HG02623 (cell line): ENCODE measurements around the gene CCDC170.
"Not testable (repeated sequence)": the region's sequence is repeated elsewhere in the genome, so short reads cannot be mapped to it uniquely, and the experiment has no call there.

Experiments
- ATAC-seq: cut with Tn5 transposase; IDR thresholded peaks from one replicate; pipeline ENCODE4 v1.9.1; 2021; ENCODE audit warnings: moderate library complexity; ENCODE audit not compliant: unreplicated experiment

CCDC170 gene

DNA sequence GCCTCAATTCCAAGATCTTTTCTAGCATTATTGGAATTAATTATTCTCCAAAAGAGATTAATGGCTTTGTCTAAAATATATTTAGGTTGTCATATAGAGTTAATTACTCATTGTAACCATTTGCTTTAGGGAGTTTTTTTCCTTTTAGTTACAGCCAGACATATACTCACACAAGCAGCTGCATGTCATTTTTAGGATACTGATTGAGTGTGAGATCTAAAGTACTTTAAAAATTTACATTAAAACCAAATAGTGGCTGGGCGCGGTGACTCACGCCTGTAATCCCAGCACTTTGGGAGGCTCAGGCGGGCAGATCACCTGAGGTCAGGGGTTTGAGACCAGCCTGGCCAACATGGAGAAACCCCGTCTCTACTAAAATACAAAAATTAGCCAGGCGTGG is 51.1 kb downstream of the CCDC170 start:
- not testable (repeated sequence) for ATAC-seq

DNA sequence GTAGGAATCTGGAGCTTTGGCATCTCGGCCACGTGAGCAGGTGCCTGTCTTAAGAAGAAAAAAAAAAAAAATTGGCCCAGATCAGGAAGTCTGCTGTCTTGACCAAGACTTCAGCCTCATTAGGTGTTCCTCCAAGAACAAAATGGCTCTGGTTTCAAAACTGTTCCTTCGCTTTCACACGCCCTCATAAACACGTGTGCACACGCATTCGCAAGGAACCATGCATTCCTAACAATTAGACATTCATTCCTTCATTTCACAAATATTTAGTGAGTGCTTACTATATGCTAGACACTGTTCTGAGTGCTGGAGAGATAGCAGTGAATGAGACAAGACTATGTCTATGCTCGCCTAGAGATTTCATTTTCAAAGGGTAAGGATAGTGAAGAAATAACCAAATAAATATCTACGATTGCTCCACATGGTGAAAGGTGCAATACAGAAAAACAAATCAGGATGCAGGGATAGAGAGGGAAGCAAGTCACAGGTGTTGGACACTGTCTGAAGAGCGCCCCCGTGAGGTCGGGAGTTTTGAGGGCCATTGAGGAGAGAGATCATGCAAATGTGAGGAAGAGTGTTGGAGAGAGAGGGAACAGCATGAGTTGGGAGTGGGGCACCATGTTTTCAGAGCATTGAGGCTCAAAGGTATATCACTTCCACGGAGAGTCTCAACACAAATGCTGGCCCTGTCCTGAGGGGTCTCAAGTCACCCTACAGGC is 53.3 kb downstream of the CCDC170 start:
- no peak for ATAC-seq

DNA sequence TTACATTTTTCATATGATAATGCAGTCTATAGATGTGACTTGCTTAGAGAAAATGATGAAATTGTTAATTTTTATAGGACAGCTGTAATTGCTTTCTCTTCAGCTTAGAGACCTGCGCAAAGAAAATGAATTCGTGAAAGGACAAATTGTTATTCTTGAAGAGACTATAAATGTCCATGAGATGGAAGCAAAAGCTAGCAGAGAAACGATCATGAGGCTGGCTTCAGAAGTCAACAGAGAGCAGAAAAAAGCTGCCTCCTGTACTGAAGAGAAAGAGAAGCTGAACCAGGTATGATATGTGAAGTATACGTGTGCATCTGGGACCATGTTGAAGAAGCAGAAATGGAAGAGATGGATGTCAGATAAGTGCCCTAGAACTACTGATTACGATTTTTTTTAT is 54.4 kb downstream of the CCDC170 start:
- no peak for ATAC-seq

- ATAC-seq, result no peak
These were observed 56.0 kb downstream of the CCDC170 start for GRCh38 chr6:151549790-151550189.

DNA sequence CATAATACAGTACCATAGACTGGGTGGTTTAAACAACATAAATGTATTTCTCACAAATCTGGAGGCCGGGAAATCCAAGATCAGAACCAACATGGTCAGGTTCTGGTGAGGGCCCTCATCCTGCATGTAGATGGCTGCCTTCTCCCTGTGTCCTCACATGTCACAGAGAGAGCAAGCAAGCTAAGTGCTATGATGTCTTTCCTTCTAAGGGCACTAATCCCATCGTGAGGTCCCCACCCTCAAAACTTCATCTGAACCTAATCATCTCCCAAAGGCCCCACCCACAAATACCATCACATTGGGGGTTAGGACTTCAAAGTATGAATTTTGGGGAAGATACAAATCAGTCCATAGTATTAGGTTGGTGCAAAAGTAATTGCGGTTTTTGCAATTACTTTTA is 56.8 kb downstream of the CCDC170 start:
- no peak for ATAC-seq

DNA sequence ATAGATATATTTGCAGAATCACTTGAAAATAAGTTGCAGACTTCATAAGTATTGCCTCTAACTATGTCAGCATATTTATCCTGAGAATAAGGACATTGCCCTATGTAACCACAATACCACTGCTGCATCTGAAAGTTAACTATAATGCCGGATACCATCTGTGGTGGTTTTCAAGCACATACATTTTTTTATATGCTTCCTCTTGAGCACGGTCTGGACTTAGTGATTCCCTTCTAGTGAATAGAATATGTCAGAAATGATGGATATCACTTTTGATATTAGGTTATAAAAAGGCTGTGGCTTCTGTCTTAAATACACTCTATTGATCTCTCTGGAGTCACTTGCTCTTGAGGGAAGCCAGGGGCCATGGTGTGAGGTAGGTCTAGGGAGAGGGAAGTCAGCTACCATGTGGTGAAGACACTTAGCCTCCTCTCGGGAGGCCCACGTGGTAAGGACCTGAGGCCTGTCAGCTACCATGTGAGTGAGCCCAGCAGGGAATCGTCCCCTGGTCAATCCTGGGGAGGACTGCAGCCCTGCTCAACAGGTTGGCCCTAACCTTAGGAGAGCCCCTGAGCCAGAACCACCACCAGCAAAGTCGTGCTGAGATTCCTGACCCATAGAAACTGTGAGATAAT is 57.5 kb downstream of the CCDC170 start:
- ATAC-seq, result no peak

GRCh38 chr6:151553416-151554165 is 59.8 kb downstream of the CCDC170 start:
- no peak for ATAC-seq

- no peak for ATAC-seq
These were observed 67.4 kb downstream of the CCDC170 start for GRCh38 chr6:151561238-151561637.

- ATAC-seq, result no peak
These were observed 70.8 kb downstream of the CCDC170 start for GRCh38 chr6:151564654-151565053.

DNA sequence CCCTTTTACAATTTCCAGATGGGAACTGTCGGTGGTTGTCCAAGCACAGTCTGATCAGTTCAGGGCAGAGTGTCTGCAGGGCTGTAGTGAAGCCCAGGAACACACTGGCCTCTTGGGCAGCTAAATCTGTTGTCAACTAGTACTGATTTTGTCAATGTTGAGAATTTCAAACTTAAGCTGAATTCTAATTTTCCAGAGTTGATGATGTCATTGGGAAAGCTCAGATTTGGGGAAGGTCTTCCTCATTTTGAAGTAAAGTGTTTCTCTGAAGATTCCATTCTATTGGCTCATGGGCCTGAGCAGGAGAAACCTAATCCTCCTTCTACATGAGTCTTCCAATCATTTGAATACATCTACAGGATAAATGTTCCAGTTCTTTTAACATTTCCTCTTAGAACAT is 72.1 kb downstream of the CCDC170 start:
- no peak for ATAC-seq

DNA sequence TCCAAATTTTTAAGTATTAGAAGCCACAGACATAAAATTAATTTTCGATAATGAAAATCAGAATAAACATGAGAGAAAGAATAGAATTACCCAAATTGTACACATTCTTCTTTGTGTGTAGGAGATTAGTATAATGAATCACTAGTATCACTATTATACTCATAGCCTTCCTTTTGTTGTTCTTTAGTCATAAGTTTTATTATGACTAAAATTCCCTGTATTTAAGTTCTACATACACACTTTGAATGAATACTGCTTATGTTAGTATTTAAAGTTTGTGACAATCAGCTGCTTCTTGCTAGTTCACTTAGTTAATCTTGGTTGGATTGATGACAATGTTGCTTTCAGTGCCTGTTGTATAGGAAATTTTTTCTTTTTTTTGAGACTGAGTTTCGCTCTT is 72.7 kb downstream of the CCDC170 start:
- ATAC-seq, result no peak

GRCh38 chr6:151576633-151577032 is 82.8 kb downstream of the CCDC170 start:
- ATAC-seq, result no peak

GRCh38 chr6:151577257-151577656 is 83.4 kb downstream of the CCDC170 start:
- ATAC-seq, result no peak

DNA sequence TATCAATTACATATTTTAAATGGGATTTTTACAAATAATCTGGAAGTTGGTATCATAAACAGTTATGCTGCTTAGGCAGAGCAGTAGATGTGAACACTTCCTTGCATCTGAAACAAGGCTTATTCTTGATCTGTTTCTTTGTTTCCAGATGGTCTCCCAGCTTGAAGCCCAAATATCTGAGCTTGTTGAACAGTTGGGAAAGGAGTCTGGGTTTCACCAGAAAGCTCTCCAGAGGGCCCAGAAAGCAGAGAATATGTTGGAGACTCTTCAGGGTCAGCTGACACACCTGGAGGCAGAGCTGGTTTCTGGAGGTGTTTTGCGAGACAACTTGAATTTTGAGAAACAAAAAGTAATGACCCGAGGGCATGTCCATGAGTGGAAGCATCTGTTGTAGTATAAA is 91.9 kb downstream of the CCDC170 start:
- ATAC-seq, result no peak

GRCh38 chr6:151589667-151590066 is 95.8 kb downstream of the CCDC170 start:
- ATAC-seq, result no peak

GRCh38 chr6:151590742-151591141 is 96.9 kb downstream of the CCDC170 start:
- no peak for ATAC-seq

DNA sequence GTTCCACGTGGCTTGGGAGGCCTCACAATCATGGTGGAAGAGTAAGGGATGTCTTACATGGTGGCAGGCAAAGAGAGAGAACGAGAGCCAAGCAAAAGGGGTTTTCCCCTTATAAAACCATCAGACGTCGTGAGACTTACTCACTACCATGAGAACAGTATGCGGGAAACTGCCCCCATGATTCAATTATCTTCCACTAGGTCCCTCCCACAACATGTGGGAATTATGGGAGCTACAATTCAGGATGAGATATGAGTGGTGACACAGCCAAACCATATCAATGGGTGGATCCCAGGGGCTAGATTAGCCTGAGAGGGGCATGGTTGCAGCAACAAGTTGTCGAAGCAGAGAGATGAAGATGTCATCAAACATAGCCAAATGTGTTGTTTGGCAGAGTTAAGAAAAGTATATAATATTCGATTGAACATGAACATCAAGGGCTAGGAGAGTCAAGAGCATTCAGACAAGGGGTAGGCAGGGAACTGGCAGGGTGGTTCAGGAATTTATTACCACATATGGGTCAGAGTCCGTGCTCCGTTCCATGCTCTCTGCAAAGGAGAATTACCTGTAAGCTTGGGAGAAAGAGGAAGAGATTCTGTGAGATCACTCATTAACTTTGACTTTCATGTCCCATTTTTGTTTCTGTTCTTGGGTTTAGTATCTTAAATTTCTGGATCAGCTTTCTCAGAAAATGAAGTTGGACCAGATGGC is 98.8 kb downstream of the CCDC170 start:
- no peak for ATAC-seq

DNA sequence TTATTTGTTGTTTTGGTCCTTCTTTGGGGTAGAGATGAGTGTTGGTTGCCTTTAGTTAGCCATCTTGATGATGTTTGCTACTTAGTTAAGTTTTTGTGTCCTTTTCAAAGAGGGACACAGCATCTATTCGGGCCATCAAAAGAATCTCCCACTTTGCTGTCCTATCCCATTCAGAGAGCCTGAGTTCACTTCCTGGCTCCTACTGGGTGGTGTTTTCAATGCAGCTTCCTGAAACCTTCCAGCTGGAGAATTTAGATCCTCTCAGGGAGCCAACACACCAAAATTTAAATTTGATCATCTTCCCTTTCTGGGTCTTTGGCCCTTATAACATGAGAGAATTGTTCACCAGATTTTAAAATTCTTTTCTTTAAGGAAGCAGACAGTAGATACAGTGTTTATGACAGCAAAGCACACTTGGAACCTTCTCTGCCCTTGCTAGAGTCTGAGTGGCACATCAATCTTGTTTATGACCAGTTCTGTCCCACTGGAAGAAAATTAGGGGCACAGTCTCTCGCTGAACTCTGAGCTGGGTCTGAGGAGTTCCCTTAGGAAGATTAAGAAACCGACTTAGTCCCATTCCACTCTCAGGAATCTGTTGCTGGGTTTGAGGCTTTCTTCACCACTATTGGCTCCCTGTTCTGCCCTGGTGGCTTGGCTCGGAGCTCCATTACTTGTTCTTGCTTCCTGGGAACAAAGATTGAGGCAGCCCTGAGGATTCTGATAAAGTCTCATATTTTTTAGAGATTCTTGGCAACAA is 115.5 kb downstream of the CCDC170 start:
- ATAC-seq, result no peak

DNA sequence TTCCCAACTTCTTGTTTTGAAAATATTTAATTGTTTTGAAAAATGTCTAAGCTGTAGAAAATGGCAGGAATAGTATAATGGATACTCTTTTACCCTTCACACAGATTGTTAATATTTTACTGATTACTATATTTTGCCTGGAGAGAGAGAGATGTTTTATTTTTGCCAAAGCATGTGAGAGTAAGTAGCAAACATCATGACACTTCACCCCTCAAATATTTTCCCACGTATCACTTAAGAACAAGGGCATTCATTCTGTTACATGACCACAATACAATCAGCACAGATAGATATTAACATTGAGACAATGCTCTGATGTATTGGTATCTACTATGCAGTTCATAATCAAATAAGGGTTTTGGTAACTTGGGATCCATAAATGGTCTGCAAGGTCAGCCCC is 116.5 kb downstream of the CCDC170 start:
- ATAC-seq, result no peak

DNA sequence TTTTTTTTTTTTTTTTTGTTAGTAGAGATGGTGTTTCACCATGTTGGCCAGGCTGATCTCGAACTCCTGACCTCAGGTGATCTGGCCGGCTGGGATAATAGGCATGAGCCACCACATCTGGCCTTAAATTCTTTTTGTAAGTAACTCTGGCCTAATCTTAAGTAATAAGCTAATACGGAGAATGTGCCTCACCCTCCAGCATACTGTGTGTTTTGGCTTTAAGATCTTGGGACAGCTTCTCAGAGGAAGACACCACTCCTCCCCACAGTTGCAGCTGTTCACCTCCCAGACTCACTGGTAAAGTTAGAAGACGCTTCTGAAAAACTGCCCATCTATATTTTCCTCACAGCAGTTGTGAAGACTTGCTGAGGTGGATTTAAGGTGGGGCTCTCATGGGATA is 120.8 kb downstream of the CCDC170 start:
- no peak for ATAC-seq

DNA sequence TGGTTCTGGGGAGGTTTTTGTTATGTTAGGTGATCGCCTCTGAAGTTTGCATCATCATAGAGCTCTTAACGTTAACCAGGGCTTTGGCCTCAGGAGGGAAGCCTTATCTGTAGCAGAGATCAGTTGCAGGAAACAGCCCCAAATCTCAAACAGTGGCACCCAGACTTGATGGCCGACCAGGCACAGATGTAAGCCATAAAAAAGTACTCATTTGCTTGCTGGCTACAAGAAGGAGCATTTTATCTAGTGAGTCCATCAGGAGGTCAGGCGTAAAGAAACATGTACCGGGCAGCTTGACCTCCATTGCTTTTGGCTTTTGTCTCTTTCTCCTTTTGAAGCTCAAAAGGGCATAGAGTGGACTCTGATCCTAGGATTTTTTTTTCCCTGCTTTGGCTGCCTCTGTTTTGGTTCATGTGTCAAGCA is 122.3 kb downstream of the CCDC170 start:
- no peak for ATAC-seq
